GM18517 (cell line): Measurements from ENCODE around the gene LLGL2.

Source experiments
- ATAC-seq: cut with Tn5 transposase; IDR thresholded peaks from one replicate; pipeline ENCODE4 v1.9.1; 2021; ENCODE audit warnings: mild to moderate bottlenecking, moderate library complexity; ENCODE audit not compliant: unreplicated experiment

Gene LLGL2

DNA sequence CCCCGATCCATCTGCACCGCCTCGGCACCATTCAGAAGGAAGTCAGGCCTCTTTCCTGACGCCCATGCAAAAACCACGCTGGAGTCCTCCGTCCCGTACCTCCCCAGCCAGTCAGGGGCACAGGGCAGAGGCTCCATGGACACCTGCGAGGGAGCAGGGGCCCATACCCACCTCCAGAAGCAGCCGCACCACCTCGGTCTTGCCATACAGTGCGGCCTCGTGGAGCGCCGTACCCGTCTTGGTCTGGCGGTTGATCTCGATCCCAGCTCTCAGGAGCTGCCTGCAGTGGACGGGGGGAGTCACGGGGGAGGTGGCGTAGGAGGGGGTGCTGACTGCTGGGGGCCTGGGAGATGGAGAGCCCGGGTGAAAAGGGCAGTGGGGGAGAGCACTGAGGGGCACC is 19.4 kb upstream of the LLGL2 start:
- ATAC-seq, result no peak

DNA sequence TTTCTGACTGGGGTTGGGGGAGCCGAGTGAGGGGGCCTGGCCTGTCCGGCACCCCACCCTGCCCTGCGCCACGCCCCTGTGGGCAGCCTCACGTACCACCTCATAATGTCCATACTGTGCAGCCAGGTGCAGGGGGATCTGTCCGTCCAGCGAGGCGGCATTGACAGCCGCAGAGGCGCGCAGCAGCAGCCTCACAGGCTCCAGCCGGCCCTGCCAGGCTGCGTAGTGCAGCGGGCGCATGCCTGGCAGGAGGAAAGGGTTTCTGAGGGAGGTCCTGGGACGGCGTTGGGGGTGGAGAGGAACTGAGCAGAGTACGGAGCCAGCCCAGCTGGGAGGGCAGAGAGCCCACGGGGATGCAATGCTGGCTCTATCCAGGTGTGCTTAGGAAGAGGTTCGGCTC is 18.6 kb upstream of the LLGL2 start:
- no peak for ATAC-seq

DNA sequence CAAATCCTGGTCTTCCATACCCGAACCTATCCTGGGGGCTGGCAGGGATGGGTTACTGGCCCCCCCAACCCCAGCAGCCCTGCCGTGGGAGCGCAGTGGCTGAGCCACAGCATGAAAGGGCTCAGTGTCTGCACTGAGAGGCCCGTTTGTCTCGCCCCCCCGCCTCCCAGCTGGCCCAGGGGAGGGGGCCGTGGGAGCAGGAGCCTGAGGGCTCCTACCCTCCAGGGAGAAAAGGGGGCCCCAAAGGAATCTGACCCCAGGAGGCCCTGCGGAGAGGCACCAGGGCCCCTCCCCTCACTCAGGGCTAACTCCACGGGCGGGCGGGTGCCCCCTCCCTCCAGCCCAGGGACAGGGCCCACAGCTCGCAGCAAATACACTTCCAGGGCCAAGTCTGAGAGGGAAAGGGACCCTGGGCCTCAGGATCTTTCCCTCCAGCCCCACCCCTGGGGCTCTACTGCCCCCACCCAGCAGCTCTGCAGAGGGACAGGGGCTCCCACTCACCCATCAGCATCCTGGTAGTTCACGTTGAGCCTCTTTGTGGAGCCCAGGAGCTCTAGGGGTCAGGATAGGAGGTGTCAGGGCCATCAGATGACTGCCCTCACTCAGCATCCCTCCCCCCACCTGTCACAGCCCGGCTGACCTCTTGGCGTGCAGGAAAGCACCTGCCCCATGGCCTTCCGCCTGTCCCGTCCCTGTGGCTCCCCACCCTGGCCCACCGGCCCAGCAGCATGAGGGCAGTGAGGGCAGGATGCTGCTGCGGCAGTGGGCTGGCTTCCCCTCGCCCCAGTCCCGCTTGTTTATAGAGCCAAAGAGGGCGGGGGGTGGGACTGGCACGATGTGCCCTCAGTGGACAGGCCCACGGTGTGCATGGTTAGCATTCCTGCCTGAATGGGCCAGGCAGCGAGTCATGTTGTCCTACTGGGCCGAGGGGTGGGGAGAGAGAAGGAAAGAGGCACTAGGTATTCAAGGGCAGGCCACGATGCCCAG is 17.5 kb upstream of the LLGL2 start:
- ATAC-seq, result no peak

DNA sequence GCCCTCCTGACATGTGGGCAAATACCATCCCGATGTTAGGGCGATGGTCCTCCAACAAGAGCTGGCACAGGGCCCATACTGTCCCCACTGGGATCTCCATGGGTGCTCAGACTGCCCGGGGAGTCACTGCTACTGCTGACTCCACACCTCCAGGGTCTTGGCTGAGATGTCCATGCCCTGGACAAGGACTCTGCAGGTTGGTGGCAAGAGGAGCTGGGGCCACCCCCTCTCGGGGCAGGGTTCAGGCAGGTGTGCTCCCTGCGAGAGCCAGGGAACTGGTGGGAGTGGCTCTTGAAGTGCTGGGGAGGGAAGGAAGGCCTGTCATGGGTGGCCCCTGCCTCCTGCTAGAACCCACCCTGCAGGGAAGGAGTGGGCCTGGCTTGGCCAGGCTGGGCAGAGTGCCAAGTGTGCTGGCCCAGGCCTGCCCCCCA is 16.6 kb upstream of the LLGL2 start:
- ATAC-seq, result no peak

DNA sequence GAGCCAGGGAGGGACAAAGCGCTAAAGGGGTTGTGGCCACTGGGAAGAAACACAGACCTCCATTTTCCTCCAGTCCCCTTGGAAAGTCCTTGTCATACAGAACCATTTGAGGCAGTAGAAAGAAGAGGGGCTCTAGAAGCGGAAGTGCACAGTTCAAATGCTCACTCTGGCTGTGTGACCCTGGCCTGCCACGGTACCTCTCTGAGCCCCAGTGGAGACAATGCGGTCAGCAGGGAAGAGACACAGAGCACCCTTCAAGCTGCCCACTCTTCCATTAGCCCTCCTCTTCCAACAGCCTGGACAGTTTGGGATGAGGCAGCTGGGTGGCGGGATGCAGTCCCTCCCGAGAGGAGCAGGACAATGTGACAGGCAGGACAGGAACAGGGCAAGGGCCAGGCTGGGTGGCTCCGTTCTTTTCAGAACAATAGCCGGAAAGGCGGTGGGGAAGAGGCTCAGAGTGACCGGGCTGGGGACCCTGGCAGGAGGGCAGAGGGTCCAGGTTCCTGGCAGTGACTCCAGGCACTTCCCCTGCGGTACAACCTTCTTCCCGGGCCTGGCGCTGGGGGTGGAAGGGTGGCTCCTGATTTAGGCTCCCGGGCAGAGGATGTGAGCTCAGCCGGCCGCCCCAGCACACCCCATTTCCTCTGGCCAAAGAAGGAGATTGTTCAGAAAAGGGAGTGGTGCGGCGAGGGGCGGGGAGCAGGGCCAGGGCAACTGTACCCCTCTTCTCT is 15.8 kb upstream of the LLGL2 start:
- no peak for ATAC-seq

DNA sequence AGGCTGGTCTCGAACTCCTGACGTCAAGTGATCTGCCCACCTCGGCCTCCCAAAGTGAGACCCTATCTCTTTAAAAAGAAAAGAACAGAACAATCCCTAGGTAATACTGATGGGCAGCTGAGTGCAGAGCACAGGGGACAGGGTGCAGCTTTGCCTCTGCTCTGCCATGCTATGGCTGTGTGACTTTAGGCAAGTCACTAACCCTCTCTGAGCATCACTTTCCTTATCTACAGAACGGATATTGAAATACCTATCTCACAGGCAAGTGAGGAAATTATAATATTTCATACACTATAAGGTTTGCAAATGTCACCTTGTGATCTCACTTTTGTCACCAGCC is 14.3 kb upstream of the LLGL2 start:
- no peak for ATAC-seq

DNA sequence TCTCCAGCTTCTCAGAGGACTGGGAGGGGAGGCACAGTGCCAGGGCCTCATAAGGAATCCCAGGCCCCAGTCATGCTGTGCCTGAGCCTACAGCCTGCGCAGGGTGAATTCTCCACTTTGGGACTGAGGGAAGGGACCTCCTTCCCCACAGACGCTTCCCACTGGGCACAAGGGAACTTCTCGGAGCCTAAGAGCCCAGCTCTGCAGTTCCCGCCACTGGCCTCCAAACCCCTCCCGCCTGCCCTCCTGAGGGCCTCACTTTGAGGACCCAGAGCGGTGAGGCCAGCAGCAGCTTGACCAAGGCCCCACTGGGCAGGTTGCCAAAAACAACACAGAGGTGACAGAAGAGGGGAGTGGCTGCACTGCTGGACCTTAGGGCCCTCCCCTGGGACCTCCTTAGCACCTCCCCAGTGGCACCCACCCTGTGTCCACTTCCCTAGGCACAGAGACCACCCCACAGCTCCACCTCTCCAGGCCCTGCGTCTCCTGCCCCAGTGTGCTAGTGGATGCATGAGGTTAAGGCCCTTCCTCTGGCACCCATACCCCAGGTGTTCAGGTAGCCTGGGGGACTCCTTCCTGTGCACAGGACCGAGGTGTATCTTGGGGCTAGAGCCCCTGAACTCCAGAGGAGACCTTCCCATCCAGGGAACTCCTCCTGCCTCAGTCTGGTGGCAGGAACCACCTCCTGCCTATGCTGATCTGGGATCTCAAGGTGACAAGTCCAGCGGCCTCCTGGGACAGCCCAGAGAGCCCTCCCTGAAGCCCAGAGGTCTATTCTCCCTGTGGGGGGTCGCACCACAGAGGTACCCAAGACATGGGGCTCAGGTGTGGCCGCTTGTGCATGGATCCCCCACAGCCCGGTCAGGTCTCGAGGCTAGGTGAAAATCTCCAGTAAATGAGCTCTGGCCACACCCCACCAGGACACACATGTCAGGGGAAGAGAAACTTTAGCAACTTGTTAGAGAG is 13.6 kb upstream of the LLGL2 start:
- no peak for ATAC-seq

DNA sequence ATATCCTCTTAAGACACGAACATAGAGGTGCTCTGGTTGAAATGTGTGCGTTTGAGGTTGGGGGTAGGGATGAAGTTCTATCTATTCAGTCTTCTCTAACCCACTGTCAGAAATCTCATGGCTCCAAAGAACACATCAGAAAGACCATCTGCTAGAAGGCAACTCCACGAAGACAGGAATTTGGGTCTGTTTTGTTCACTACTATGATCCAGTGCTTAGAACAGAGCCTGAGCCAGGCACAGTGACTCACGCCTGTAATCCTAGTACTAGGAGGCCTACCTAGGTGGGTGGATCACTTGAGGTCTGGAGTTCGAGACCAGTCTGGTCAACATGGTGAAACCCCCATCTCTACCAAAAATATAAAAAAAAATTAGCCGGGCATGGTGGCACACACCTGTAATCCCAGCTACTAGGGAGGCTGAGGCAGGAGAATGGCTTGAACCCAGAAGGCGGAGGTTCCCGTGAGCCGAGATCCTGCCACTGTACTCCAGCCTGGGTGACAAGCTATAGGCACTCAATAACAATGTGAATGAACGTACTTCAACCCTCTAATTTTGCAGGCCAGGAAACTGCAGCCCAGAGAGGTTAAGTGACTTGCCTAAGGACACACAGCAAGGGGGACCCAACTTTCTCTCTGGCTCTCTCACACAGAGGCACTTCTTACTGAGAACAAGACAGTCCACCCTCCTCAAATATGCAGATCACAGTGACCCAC is 12.4 kb upstream of the LLGL2 start:
- ATAC-seq, result no peak

DNA sequence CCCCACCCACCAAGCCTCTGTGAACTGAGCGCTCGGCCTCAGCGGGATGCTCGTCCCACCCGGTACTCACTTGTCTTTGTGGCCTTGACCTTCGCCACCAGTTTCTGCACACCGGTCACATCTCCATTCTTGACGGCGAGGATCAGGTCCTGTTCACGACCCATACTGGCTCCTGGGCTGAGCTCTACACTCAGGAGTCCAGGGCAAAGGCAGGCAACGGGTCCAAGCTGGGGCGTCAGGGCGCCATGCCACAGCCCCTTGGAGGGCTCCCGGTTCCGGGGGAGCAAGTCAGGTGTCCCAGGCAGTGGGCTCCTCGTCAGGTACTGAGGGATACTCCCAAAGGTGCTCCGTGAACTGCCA is 11.9 kb upstream of the LLGL2 start:
- ATAC-seq, result no peak

DNA sequence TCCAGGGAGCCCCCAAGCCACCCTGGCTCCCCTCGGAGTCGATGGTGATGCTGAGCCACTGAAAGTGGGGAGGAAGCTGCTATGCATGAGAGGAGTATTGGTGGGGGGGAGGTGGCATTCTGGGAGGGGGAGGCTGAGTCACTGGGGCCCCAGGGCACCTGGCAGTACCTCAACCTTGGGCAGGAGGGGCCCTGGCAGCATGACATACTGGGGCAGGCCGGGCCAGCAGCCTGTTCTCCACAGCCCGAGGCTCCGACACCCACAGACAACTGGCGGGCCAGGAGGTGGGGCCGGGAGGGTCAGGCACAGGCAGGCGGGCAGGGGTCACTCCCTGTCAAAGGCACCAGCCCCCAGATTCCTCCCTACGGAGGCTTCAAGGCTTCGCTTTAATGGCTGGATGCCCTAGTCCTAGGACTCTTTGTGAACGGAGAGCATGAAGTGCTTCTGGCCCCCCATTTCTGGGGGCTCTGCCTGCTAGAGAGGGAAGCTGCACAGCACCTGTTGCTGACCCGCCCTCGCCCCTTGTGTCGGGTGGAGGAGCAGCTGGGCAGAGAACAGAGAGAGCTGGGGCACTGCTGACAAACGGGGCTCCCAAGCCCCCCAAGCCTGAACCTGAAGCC is 11.1 kb upstream of the LLGL2 start:
- ATAC-seq, result no peak

DNA sequence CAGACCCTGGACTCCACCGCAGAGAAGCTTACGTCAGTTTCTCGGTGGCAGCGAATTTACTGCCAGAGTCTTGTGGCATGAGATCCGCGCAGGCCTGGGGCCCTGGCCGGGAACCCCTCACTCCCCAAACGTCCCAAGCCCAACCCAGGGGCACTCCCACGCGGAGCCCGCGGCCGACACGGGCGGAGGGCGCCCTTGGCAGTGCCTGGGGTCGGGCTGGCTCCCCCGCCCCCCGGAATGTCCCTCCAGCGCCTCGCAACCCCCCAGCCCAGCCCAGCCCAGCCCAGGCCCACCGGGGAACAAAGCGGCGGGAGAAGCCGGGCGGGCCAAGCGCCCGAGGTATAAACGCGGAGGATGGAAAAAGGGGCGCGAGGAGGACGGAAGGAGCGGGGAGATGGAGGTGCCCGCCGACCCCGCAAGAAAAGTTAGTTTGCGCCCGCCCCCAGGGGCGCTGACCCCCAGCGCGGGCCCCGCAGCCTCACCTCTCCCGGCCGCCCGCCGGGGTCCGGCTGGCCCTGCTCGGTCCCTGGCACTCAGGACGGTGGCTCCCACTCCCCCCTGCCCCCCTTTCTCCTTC is 10.5 kb upstream of the LLGL2 start:
- no peak for ATAC-seq

DNA sequence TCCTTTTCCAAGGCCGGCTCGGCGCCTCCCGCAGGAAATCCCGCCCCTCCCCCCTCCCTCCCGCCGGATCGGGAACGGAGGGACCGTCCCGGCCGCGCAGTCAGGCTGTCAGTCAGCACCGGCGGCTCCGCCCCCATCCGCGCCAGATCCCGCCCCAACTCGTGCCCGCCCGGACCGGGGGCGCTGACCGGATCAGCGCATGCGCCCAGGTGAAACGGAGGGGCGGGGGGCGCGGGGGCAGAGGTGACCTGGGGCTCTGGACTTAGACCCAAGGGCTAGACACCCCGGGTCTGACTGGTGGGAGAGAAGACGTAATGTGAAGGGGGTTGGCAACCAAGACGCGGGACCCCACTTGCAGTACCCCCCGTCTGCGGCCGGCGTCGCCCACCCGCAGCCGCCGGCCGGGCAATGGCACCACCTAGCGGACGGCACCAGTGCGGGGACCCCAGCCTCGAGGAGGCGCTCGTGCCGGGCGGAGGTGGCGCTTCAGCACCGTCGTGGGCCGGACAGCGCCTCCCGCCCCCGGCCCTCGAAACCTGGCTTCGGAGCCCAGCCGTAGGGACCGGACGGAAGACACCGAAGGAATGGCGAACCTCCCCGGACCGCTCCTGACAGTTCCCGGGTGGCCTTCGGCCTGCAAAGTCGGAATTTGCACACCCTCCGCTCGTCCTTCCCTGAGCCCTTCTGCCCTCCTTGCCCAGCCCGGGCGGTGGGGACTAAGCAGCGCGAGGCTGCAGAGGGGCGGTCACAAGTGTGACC is 9.8 kb upstream of the LLGL2 start, which contains the start of gene CASKIN2:
TSS of gene CASKIN2 (minus strand) at position 42 of the 759 bp plus-strand sequence. CDS start 1,733 bp downstream, outside the sequence.
- ATAC-seq, result peak; percentile 44

DNA sequence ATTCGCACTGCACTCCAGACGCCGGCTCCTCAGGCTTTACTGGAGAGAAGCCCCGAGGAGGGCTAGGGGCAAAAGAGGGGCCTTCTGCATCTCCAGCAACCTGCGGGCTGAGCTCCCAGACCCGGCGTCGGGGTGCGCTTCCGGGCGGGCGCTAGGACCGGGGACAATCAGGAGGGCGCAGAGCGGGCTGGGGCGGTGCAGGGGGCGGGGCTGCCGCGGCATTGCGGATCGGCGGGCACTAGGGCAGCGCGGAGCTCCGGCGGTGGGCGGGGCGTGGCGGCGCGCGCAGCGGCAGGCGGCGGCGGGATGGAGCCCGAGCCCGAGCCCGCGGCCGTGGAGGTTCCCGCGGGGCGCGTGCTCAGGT is 9.3 kb upstream of the LLGL2 start, which contains the start of gene TSEN54:
TSS of gene TSEN54 (plus strand) at position 274 of the 364 bp plus-strand sequence. CDS start at position 307, 33 bp downstream.
- peak; percentile 50 for ATAC-seq

DNA sequence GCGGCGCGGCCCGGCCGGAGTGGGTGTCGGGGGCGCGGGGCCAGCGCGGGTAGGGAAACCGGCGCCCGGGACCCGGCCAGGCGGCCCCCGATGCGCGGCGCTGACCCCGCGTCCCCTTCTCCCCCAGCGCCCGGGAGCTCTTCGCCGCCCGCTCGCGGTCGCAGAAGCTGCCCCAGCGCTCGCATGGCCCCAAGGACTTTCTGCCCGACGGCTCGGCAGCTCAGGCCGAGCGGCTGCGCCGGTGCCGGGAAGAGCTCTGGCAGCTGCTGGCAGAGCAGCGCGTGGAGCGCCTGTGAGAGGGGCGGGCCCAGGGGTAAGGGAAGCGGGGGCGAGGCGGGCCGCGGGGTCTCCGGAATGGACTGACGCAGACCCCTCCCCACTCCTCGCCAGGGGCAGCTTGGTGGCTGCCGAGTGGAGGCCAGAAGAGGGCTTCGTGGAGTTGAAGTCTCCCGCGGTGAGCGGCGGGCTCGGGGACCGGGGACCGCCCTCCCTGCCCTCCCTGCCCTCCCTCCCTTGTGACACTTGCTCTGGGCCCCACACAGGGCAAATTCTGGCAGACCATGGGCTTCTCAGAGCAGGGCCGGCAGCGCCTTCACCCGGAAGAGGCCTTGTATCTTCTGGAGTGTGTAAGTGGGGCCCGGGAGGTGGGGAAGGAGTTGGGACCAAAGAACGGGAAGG is 8.7 kb upstream of the LLGL2 start:
- ATAC-seq, result peak; percentile 14

DNA sequence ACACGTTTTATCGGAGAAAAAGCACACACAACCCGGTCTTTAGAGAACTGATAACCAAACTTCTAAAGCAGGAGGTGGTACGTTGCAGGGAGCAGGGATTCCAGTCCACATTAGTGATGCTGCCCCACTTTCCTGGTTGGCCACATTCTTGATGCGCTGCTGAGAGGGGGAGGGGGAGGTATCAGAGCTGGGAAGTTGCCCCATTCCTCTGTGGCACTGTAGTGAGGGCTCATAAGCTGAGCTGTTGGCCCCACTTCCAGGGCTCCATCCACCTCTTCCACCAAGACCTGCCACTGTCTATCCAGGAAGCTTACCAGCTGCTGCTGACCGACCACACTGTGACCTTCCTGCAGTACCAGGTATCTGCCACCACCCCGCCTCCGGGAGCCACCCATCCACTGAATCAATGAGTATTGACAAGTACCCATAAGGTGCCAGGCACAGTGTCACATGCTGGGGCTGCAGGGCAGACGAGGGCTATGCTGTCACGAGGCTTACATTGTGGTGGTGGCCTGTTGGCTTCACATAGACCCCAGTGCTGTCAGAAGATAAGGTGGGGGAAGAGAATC is 8.1 kb upstream of the LLGL2 start:
- ATAC-seq, result no peak

DNA sequence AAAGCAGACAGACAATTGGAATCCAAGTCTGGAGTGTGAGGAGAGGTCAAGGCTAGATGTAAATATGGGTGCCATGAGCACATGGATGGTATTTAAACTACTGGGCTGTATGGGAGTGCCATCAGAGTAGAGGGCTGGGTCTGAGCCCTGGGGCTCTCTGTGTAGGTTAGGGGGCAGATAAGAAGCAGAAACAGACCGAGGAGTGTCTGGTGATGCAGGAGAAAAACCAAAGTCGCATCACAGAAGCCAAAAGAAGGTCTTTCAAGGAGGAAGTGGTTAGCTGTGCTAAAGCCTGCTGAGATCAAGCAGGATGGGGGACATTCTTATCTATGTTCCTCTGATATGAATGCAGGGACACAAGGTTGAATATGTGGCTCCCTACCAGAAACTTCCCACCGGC is 7.3 kb upstream of the LLGL2 start:
- ATAC-seq, result no peak

DNA sequence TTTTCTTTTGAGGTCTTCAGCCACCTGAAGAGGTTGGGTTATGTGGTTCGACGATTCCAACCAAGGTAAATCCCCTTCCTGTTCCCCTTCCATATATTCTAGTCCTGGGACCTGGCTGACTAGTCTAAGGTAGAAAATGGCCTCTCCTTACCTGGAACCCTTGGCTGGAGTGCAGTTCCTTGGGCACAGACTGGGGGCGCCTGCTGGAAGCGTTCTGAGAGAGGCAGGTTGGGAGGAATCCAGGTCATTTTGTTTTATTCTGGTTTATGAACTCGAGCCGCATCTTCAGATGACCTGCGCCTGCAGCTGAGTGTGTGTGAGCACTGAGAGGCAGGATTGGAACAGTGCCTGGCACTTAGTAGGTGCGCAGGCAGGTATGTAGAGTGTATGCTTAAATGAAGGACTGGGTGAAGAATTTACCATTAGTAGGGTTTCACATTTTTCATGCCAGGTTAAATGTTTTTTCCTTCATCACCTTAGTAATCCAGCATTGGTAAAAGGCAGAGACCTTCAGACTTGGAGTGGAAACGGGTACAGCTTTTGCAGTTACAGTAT is 6.4 kb upstream of the LLGL2 start:
- no peak for ATAC-seq
